Fibroblast of lung (primary cell): ENCODE results near the gene ROBO1. TPM values are rescaled to one million over a fixed set of nuclear protein-coding genes. Genes with fewer than 3 reads are reported as not detected.

ENCODE experiments used
- DNase-seq, 2 donors: peaks; one replicate each; pipeline versions ENCODE4 v3.0.0 to v3.0.0-alpha.2; 2010; ENCODE audit warnings: low read depth in 2 of 2
- H2AFZ ChIP-seq: 2 replicates; pipeline ENCODE4 v1.5.1; 2012; ENCODE audit warnings: low read length, control low read depth, inconsistent platforms
- H3K27ac ChIP-seq: 2 replicates; pipeline ENCODE4 v1.5.1; 2011; ENCODE audit warnings: low read length, control low read depth; ENCODE audit not compliant: insufficient read depth
- H3K27me3 ChIP-seq: 2 replicates; pipeline ENCODE4 v1.5.1; 2011; ENCODE audit warnings: mild to moderate bottlenecking, low read length; ENCODE audit not compliant: control insufficient read depth, insufficient read depth
- H3K36me3 ChIP-seq: 2 replicates; pipeline ENCODE4 v1.5.1; 2011; ENCODE audit warnings: low read length; ENCODE audit not compliant: control insufficient read depth, insufficient read depth
- H3K4me1 ChIP-seq: 2 replicates; pipeline ENCODE4 v1.5.1; 2011; ENCODE audit warnings: low read length; ENCODE audit not compliant: control insufficient read depth, insufficient read depth; ENCODE audit errors: extremely low read depth
- H3K4me2 ChIP-seq: 2 replicates; pipeline ENCODE4 v1.5.1; 2011; ENCODE audit warnings: low read length, control low read depth; ENCODE audit not compliant: insufficient read depth; ENCODE audit errors: extremely low read depth
- H3K4me3 ChIP-seq, 4 experiments: fragments of 200-600 bp in 1 of 4; sonication (generic) in 1 of 4; replicated peaks in 1 of 4; 2 replicates each; pipeline ENCODE4 v1.5.1; 2011 to 2016; ENCODE audit warnings: low read length in 4 of 4, low read depth in 3 of 4, mild to moderate bottlenecking in 3 of 4, control low read depth in 2 of 4, inconsistent platforms in 1 of 4, mixed read lengths in 1 of 4; ENCODE audit not compliant: insufficient read depth in 1 of 4; ENCODE audit errors: control extremely low read depth in 1 of 4
- H3K79me2 ChIP-seq: 2 replicates; pipeline ENCODE4 v1.5.1; 2012; ENCODE audit warnings: mild to moderate bottlenecking, low read length, inconsistent platforms; ENCODE audit not compliant: control insufficient read depth, insufficient read depth
- H3K9ac ChIP-seq: 2 replicates; pipeline ENCODE4 v1.5.1; 2011; ENCODE audit warnings: mild to moderate bottlenecking, low read length, control low read depth; ENCODE audit not compliant: insufficient read depth
- H3K9me3 ChIP-seq: 2 replicates; pipeline ENCODE4 v1.5.1; 2012; ENCODE audit warnings: low read depth, low read length; ENCODE audit not compliant: control insufficient read depth, insufficient read depth
- H4K20me1 ChIP-seq: 2 replicates; pipeline ENCODE4 v1.5.1; 2011; ENCODE audit warnings: low read length; ENCODE audit not compliant: control insufficient read depth, insufficient read depth; ENCODE audit errors: extremely low read depth
- CTCF ChIP-seq, 2 donors: IDR thresholded peaks in 1 of 2; conservative IDR thresholded peaks in 1 of 2; 1 replicate in 1 of 2; 2 replicates in 1 of 2; pipeline ENCODE4 v1.5.1; 2011 to 2012; ENCODE audit warnings: low read length in 2 of 2, control low read depth in 1 of 2, inconsistent platforms in 1 of 2, low read depth in 1 of 2, mild to moderate bottlenecking in 1 of 2
- EZH2 ChIP-seq: IDR thresholded peaks from 2 replicates; pipeline ENCODE4 v1.5.1; 2012; ENCODE audit warnings: low read length, control low read depth, mild to moderate bottlenecking; ENCODE audit errors: missing control alignments
- polyA plus RNA-seq, 2 donors: library from polyadenylated mRNA; depleted of rRNA in 1 of 2; stranded (reverse) in 1 of 2; unstranded in 1 of 2; fragments of >200 nt; gene quantifications; 2 replicates each; pipeline ENCODE4 v1.2.1, GENCODE V29; 2011 to 2012; ENCODE audit warnings: missing spikeins in 1 of 2
- total RNA-seq: library from RNA; depleted of rRNA; stranded (reverse); fragments of >200 nt; gene quantifications from 2 replicates; pipeline ENCODE4 v1.2.1, GENCODE V29; 2014

The ROBO1 gene
- total and polyA plus RNA-seq, 2 donors (not counting 1 experiment from before 2014, with no cell fraction given) = 53.8 to 104 TPM

DNA sequence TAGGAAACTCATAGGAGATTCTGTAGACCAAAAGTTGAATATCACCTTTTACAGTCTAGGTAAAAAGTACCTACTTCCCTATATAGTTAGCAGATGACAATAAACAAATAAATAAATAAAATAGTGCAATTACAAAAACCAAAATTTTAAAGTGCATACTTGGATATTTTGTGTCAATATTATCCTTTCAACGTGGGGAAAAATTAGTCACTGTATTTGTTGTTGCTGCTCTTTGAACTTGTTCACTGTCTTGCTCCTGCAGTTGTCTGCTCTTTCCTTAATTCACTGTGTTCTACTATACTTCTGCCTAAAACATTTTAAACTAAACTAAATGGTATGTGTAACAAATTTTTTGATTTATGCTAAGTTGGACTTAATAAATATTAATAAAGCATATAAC lies 889.0 kb downstream of the ROBO1 start:
- DNase-seq = no peak
- Histone ChIP-seq H4K20me1 (no peaks in the 10 kb centered on the region), H3K27me3 (no peaks in the 10 kb centered on the region), H3K9me3 (no peaks in the 10 kb centered on the region), H3K4me1 (peaks cover 7% of the 10 kb centered on the region), H3K9ac (no peak overlapping the region), H3K36me3 (no peaks in the 10 kb centered on the region), H3K27ac (no peak overlapping the region), H3K4me3 (no peak overlapping the region), H2AFZ (no peak overlapping the region), H3K4me2 (no peak overlapping the region), H3K79me2 (no peaks in the 10 kb centered on the region)
- no peak for TF ChIP-seq CTCF (conservative IDR thresholded peaks at IDR 0.05 in 1 of 2, IDR thresholded peaks at IDR 0.05 in 1 of 2; ENCODE audit: low read depth in 1 of 2, low read length in 2 of 2)
- no peak for TF ChIP-seq EZH2

DNA sequence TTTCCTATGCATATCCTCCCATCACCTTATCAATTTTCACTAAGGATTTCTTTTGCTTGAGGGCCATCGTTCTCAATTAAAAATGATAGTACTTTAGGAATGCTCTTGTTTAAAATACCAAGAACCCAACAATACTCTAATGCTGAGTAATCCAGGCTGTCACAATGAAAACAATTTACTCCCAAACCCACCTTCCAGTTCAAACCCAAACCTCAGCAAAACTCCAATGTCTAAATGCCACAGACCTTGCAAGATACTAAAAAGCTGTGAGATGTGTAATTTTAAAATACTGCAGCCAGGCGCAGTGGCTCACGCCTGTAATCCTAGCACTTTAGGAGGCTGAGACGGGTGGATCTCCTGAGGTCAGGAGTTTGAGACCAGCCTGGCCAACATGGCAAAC lies 889.8 kb downstream of the ROBO1 start:
- Histone ChIP-seq H4K20me1 (no peaks in the 10 kb centered on the region), H3K4me3 (no peak overlapping the region), H3K79me2 (no peaks in the 10 kb centered on the region), H3K4me2 (no peak overlapping the region), H3K9ac (no peak overlapping the region), H2AFZ (no peak overlapping the region), H3K9me3 (no peaks in the 10 kb centered on the region), H3K27me3 (no peaks in the 10 kb centered on the region), H3K36me3 (no peaks in the 10 kb centered on the region), H3K27ac (no peak overlapping the region), H3K4me1 (peaks cover 7% of the 10 kb centered on the region)
- peak; percentile 43 to 89 for DNase-seq
- TF ChIP-seq EZH2 = no peak
- no peak for TF ChIP-seq CTCF (conservative IDR thresholded peaks at IDR 0.05 in 1 of 2, IDR thresholded peaks at IDR 0.05 in 1 of 2; ENCODE audit: low read depth in 1 of 2, low read length in 2 of 2)

DNA sequence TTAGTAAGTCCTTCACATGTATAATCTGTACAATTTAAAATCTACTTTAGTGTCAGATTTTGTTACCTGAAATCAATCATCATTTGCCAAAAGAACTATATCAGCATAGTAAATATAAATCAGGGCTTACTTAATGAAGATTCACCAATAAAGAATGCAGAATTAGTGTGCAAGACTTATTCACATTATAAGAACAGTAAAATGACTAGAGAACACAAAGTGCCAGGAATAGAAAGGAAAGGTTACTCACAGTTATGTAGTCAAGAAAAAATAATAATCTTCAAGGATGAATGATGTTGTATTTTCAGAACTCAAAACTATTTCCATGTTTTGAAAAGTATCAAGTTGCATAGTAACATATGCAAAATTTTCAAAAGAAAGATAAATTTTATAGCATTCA lies 891.9 kb downstream of the ROBO1 start:
- peak; percentile 54 to 58 for DNase-seq

More for the DNA sequence above, 891.9 kb downstream of the ROBO1 start:
- no peak overlapping the region for H3K4me3 ChIP-seq
- H3K79me2 ChIP-seq = no peaks in the 10 kb centered on the region
- no peak overlapping the region for H2AFZ ChIP-seq
- H3K9ac ChIP-seq = no peak overlapping the region
- H4K20me1 ChIP-seq = no peaks in the 10 kb centered on the region
- H3K27ac ChIP-seq = no peak overlapping the region
- H3K4me2 ChIP-seq = no peak overlapping the region
- H3K4me1 ChIP-seq = peaks cover 7% of the 10 kb centered on the region
- H3K36me3 ChIP-seq = no peaks in the 10 kb centered on the region
- no peaks in the 10 kb centered on the region for H3K9me3 ChIP-seq
- no peak for TF ChIP-seq CTCF (conservative IDR thresholded peaks at IDR 0.05 in 1 of 2, IDR thresholded peaks at IDR 0.05 in 1 of 2; ENCODE audit: low read depth in 1 of 2, low read length in 2 of 2)
- H3K27me3 ChIP-seq = no peaks in the 10 kb centered on the region
